NCI-H1092 (cell line): ENCODE measurements around the gene SLC38A10.
A peak's percentile ranks its signal among the peaks of the same experiment; 100 is the strongest.

Experiments
- DNase-seq: peaks from one replicate; lab custom pipeline; 2025; lab: John Stamatoyannopoulos, UW

Gene SLC38A10

GRCh38 chr17:81254955-81255717 lies 40.0 kb downstream of the SLC38A10 start:
- DNase-seq = peak; percentile 58

DNA sequence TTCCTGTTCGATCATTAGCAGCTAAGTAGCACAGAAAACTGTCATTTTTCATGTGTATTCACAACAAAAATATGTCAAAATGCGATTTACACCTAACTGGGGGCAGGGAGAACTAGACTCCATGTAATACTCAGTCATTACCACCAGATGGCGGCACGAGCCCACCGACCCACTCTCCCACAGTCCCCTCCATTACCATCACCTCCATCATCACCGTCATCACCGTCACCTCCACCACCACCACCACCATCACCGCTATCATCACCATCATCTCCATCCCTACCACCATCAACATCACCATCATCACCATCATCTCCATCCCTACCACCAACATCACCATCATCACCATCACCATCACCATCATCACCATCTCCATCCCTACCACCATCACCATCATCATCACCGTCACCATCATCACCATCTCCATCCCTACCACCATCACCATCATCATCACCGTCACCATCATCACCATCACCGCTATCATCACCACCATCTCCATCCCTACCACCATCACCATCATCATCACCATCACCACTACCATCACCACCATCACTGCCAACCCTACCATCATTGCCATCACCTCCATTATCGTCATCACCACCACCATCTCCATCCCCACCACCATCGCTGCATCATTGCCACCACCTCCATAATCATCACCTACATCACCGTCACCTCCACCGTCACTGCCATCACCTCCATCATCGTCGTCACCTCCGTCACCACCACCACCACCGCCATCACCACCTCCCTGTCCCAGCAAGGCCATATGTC lies 41.6 kb downstream of the SLC38A10 start:
- no peak for DNase-seq

DNA sequence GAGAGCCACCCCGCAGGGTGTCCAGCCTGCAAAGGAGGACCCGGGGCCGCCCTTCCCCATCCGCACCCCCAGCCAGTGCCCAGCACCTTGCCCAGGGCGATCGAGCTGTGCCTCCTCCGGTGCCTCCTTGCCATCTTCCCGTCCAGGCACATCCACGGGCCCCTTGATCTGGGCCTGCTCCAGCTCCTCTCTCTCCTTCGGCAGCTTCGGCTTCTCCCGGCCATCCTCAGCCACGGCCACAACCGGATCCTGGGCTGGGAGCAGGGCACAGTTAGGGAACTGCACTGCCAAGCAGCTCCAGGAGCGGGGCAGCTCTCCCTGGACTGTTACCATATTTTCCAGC lies 42.1 kb downstream of the SLC38A10 start:
- no peak for DNase-seq

DNA sequence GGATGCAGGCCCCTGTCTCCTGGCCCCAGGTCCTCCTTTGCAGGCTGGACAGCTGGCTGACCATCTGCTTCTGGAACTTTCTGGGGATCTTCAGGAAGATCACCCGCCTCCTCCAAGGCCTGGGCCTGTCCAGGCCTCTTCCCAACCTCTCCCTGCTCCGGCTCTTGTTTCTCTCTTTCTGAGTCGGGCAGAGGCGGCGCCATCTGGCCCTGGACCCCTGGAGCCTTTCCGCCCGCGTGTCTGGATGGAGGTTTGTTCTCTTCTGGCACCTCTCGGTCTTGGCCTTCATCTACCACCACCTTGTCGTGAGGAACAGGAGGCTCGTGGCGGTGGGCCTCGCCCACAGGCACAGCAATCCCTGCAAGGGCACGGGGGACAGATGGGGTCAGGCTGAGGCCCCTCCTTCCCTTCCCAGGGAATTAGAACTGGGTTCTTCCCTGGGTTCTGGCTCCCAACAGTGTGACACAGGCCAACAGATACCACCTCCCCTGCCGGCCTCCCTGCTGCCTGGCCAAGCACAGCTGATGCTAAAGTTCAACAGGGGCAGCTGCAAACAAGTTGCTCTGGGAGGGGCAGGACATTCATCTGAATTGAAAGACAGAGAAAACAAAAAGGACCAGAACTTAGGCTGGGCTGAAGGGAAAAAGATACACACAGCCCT lies 42.7 kb downstream of the SLC38A10 start:
- DNase-seq = no peak

DNA sequence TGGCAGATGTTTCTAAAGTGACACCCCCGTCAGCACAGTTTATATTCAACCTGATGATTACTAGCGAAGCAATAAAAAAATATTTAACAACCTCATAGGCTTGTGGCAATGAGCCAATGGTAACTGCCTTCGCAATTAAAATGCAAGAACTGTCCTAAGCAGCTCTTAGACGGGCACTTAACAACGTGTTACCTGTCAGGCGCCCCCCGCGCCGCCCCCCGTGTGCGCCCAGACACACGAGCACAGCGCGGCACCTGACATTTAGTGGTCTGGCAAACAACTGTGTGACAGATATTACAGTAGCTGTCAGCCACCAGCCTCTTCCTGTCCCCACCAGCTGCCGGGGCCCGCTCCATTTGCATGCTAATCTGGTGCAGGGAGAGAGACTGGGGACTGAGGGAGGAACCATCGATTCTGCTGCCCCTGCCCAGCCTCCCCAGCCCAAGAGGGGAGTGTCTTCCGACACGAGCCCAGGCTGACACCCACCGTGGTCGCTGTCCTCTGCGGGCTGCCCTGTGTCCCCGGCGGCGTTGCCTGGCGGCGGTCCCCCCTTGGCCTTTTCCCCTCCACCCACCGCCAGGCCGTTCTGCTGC lies 43.3 kb downstream of the SLC38A10 start:
- peak; percentile 95 for DNase-seq

DNA sequence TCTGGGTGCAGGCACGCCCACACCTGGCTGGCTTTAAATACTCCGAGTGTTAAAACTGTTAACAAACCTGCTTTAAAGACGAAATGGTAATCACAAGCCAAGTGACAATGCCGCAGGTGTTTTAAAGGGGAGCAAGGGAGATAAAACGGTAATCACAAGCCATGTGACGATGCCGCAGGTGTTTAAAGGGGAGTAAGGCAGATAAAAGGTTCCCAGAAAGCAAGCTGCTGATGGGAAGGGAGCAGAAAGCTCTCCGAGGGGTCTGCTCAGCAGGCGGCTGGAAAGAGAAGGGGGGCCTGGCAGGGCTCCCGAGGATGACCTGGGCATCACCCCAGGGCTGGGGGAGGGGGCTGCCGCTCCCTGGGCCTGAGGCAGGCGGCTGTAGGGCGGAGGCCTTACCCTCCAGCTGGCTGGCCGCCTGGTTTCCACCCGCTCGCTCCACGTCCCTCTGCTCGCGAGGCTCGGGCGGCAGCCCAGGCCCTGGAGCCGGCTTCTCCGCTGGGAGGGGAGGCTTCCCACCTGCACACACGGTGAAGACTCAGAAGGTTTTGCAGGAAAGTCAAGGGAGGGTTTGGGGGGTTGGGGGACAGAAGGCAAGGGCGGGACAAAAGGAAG lies 43.9 kb downstream of the SLC38A10 start:
- DNase-seq = peak; percentile 95

- DNase-seq = peak; percentile 36
These were observed 44.6 kb downstream of the SLC38A10 start for GRCh38 chr17:81250286-81251093.

DNA sequence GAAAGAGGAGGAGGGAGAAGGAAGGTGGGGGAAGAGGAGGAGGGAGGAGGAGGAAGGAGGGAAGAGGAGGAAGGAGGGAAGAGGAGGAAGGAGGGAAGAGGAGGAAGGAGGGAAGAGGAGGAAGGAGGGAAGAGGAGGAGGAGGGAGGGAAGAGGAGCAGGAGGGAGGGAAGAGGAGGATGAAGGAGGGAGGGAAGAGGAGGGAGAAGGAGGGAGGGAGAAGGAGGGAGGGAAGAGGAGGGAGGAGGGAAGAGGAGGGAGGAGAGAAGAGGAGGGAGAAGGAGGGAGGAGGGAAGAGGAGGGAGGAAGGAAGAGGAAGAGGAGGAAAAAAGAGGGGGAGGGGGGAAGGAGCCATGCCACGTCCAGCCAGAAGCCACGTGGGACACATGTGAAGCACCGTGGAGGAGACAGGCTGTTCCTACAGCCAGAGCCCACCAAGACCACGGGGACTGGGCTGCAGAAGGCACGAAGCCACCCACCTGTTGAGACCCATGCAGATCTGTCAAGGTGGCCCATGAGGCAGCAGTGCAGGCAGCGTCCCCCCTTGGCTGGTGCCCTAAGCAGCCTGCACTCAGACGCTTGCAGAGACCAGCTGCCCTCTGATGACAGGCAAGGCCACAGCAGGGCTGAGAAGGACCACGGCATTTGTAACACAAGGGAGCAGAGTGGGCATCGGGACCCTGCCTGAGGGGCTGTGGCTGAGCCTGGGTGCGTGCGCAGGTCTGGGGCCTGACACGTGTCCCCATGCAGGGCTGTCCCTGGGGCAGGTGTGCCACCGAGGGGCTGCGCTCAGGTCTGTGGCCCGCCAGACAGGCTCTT lies 45.7 kb downstream of the SLC38A10 start:
- DNase-seq = no peak

DNA sequence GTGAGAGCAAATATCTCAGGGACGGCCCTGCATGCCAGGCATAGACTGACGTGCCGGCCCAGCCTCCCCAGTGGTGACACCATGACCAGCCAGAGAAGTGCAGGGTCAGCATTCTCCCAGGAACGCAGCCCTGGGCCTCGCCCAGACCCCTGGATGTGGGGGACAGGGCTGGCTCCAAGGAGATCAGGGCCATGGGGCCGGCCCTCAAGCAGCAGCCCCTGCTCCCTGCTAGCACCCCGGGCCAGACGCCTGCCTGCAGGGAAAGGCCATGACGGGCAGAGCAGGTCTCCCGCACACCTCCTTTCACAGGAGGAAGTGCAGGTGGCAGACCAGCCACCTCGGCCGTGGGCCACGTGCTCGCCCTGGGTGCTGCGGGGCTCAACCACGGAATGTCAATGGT lies 46.5 kb downstream of the SLC38A10 start:
- no peak for DNase-seq

- no peak for DNase-seq
These were observed 47.6 kb downstream of the SLC38A10 start for GRCh38 chr17:81247339-81247990.

DNA sequence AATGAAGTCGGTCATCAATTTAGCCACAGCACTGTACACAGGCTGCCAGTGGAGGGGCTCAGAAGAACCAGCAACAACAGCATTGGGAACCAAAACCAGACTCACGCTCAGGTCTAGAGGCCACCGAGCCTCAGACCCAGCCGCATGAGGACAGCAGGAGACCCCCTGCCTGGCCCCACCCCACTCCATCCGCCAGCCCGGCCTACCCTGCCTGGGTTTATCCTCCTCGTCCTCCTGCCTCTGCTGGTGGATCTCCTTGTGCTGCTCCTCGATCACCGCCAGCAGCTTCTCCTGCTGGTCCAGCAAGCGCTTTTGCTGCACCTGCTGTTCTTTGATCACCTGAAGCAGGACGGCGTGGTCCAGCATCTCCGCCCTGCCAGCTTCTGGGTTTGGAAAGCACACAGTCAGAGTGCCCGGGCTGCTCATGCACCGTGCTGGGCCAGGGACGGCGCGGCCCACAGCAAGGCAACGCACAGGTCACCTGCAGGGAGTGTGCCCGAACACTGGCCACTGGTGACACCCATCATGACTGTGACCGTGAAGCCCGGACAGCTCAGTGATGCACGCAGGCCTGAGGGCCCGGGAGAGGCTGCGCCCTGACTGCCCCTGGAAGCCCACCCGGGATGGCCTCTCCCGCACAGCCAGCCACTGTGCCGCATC lies 48.3 kb downstream of the SLC38A10 start:
- DNase-seq = no peak

- DNase-seq = no peak
These were observed 48.8 kb downstream of the SLC38A10 start for GRCh38 chr17:81246343-81246670.

DNA sequence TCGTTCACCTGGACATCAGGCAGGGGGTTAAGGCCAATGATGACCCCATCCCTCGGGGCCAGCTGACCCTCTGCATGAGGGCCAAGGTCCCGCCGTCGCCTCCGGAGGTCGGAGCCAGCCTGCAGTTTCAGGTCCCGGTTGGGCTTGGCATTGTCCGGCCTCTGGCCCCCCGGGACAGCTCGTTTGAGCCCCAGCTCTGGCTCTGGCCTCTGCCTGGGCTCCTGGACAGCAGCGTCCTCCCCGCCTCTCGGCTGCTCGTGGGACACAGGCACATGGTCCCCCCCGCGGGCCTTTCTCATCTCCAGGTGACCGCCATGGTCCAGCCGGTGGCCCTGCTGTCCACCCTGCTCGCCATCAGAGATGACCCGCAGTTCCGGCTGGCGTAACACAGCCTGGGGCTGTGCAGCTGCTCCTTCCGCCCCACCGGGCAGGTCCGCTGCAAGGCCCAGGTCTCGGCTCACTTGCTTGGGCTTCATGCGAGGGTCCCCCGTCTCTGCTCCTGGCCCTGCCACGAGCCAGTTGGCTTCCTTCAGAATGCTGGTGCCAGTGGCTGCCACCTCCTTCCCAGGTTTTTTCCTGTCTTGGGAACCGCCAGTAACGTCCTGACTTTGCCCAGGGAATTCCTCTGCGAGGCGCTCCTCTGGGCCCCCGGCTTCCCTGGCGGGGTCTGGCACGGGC lies 49.3 kb downstream of the SLC38A10 start:
- no peak for DNase-seq

GRCh38 chr17:81245024-81245664 lies 50.0 kb downstream of the SLC38A10 start:
- no peak for DNase-seq

- DNase-seq = no peak
These were observed 50.6 kb downstream of the SLC38A10 start for GRCh38 chr17:81244358-81245023.

DNA sequence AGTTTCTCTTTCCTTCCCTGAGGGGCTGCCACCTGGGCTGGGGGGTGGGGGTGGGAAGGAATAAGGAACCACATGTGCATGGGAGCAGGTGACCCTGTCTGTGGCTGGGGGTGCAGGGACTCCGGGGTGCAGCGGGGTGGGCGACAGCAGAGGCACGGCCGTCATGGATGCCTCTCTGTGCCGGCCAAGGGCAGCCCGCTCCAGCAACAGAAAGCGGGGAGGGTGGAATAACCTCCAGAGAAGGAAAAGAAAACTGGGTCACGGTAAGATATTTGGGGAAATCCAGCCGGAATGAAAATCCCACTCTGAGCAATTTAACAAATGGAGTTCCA lies 51.8 kb downstream of the SLC38A10 start:
- DNase-seq = no peak

GRCh38 chr17:81242421-81243332 lies 52.4 kb downstream of the SLC38A10 start:
- DNase-seq = no peak
